Measurements from ENCODE around the gene DKK3.

Gene DKK3

DNA sequence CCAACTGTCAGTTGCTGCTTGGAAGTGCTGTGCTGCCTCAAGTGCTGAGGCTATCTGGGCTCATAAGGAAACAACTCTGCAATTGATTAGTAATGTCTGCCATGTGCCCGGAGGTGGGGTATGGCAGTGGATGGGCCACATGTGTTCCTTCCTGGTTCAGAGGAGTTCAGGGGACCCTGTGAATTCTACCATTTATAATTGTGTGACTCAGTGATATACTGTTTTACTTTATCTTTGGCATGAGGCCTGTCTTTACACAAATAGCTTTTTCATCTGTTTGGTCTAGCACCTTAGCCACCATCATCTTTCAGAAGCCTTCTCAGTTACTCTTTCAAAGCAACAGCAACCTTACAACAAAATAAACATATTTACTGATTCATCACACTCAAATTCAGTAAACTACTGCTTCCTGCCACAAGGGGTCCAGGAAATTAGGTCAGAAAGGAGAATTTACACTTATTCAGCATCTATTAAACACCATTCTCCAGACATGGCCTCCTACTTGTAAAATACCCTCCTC lies 20.9 kb downstream of the DKK3 start:
- no peak for TF ChIP-seq POLR2A (IDR thresholded peaks at IDR 0.05; ENCODE audit: low read depth, low read length)
- DNase-seq (ENCODE audit: insufficient read length, low spot score) (no peak), FAIRE-seq (no peak)

DNA sequence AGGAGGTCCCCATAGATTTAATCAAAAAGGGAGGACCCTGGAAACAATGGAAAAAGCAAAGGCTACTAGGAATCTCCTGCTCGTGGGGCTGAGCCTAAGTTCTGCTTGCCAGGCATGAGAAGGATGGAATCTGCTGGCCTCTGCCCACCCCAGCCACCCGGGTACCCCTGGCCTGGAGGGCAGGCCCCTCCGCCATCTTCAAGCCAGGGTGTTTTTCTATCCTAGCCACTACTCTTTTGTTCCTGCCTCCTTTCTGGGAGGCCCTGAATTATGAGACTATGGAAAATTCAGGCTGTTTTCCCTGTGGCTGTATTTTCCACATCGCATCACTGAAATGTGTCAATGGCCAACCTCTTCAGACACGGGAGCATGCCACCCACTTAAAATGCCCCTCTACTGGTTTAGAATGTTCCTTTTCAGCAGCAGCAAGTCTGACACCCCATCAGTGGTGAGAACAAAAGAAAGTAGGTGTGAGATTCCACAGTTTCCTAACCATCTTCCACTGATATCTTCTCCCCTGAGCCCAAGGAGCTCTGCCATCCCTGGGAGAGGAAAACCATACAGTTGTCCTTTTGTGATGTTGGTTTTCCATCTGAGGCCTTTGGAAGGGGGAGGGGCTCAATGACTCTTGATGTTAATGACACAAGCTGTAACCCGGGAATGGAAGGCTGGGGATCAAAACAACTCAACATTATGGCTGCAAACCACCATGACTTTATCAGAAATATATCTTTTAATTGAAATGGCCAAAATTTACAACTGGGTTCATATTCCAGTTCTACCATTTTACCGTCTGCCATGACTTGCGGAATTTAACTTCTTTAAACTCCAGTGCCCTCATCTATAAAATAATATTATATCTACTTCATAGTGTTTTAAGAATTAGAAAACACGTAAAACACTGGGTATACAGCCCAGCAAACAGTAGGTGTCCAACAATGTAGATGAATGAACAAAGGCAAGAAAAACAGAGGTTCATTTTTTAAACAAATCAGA lies 22.2 kb downstream of the DKK3 start:
- FAIRE-seq (no peak), DNase-seq (ENCODE audit: insufficient read length, low spot score) (no peak)
- no peak for TF ChIP-seq POLR2A (IDR thresholded peaks at IDR 0.05; ENCODE audit: low read depth, low read length)

DNA sequence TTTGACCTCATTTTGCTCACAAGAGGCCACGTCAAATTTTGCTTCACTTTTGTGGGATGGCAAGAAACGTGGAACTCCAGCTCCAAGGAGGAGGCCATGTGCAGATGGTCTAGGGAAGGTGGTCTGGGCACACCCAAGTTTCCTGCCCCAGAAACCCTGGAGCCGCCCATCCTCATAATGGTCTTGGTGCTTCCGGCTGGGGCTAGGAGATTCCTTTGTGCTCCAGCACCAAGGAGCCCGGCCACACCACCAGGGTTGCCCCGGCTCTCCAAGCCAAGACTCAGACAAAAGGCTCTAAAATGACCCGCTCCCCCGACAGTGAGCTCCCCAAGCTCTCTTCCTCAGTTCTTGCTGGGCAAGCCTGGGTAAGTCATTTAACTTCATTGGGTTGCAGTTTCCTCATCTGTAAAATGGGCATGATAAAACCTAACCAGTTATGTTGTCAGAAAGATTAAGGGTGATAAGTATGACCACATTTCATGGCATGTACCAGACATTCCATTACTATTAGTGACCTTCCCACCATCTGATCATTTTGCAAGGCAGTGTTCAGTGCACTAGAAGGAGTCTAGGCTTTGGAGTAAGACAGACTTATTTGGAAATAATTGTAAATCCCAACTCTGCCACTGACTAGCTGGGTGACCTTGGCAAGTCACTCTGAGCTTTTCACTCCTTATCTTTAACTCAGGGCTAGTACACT lies 23.3 kb downstream of the DKK3 start:
- FAIRE-seq, result no peak
- no peak for TF ChIP-seq POLR2A (IDR thresholded peaks at IDR 0.05; ENCODE audit: low read depth, low read length)
- DNase-seq (ENCODE audit: insufficient read length, low spot score), result no peak

DNA sequence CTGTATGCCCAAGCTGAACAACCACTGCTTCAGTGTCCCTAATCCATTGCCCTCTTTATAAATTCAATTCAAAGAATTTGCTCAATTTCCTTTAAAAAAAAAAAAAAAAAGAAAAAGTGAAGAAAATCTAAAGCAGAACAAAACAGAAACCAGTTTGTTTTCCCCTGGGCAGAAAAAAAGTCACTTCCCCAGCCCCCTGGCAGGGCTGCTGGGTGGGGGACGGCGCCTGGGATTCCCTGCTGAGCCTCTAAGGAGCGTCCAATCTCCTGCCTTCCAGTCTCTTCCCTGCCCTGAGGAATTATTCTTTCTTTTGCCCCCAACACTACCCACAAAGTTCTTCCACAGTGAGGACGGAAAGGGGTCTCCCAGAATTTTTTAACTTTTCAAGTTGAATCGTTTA lies 23.9 kb downstream of the DKK3 start:
- TF ChIP-seq POLR2A (IDR thresholded peaks at IDR 0.05; ENCODE audit: low read depth, low read length), result no peak
- DNase-seq (ENCODE audit: insufficient read length, low spot score), result no peak
- no peak for FAIRE-seq

DNA sequence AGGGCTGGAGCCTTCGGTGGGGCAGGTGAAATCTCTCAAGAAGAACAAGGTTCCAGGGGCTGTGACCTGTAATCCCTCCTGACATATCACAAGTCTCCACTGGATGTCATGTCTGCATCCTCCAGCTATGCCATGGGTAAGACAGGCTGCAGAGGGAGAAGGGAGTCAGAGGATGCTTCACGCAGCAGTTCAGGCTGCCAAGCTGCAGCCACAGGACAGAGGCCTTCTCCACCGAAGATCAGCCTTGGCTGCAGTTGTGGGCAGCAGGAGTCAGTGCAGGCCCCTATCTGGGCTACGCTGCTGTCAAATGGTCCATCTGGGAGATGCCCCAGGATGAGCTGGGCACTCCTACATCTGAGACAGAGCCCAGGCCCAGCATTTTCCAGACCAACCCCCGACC lies 25.0 kb downstream of the DKK3 start:
- FAIRE-seq (no peak), DNase-seq (ENCODE audit: insufficient read length, low spot score) (no peak)
- no peak for TF ChIP-seq POLR2A (IDR thresholded peaks at IDR 0.05; ENCODE audit: low read depth, low read length)

DNA sequence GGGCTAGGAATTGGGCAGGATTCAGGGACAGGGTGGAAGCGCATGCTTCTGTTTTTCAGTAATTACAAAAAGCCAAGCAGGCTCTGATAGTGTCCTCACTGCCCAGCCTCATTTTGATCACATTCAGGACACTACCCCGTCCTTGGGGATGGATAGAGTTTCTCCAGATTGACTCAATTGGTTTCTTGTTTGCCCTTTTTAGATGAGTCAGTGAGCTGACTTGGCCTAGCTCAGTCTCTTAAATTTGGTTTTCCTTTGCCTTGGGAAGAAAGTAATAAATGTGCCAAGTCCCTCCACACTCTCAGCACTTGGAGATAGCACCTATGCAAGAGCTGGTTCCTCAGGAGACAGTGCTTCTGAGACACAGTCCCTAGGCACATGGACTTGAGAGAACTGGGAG lies 25.5 kb downstream of the DKK3 start:
- TF ChIP-seq POLR2A (IDR thresholded peaks at IDR 0.05; ENCODE audit: low read depth, low read length), result no peak
- FAIRE-seq (no peak), DNase-seq (ENCODE audit: insufficient read length, low spot score) (no peak)

DNA sequence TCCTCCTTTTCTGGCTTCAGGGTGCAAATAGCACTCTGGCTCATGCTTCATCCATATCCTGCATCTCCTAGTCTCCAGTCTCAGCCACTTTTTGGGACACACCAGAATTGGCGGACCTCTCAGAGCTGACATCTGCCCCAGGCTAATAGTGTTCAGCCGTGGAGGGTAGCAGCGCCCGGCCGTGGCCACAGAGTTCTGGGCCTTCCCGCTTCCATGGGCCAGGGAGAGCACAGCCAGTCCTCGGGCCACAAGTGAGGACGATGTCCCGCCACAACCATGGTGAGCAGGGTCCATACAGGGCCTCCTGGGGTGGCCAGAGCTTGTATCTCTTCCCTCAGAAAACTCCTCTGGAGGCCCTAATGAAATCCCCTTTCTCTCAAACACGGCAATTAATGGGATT lies 26.0 kb downstream of the DKK3 start:
- no peak for TF ChIP-seq POLR2A (IDR thresholded peaks at IDR 0.05; ENCODE audit: low read depth, low read length)
- DNase-seq (ENCODE audit: insufficient read length, low spot score), result no peak
- no peak for FAIRE-seq

DNA sequence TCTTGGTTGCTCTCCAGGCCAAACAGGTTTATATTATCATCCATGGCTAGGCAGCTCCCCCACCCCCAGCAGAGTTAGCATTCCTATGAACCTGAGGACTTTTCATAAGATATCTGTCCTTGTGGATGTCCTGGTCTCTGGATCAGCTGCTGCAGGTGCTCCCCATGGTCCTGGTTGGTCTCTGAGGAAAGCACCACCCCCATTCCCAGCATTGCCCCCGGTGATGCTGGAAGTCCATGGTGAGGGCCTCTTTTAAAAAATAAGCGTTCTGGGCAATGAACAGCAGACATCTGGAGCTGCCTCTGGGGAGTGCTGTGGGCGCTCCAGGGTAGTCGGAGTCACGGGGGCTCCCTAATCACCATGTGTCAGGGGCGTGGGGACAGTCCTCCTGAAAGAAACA lies 26.6 kb downstream of the DKK3 start:
- DNase-seq (ENCODE audit: insufficient read length, low spot score), result no peak
- no peak for TF ChIP-seq POLR2A (IDR thresholded peaks at IDR 0.05; ENCODE audit: low read depth, low read length)
- FAIRE-seq, result no peak

DNA sequence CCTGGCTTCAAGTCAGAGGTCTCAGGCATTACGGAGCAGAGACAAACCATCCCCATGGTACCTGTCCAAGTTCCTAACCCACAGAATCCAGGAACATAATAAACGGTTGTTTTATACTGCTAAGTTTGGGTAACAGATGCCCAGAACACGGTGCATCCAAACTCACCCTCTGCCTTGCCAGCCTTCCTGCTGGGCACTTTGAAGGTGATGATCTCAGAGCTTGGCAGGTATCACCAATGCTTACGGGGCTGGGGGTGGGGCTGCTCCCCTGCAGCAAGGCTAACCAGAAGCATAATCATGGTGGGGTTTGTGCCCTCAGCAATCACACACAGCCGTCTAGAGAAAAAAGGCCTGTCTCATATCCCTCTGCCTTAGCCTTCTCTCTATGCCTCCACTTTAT lies 27.1 kb downstream of the DKK3 start:
- FAIRE-seq (no peak), DNase-seq (ENCODE audit: insufficient read length, low spot score) (no peak)
- TF ChIP-seq POLR2A (IDR thresholded peaks at IDR 0.05; ENCODE audit: low read depth, low read length), result no peak

DNA sequence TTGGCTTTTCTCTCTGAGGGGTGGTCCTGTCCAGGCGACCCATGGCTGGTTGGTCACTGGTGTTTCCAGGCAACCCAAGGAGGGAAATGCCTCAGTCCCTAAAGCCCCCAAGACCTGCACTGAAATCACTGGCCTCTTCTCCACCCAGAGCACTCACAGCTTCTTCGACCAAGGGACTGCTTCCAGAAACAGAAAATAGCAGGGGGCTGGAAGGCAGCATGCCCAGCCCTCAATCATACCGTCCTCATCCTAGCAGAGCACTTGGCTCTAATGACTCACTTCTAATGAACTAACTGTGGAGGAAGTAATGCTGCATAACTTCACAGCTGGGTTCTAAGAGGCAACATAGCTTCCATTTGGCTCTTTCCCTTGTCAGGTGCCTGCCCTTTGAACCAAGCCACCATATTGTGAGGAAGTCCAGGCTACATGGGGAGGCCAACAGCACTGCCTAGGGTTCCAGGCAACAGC lies 27.6 kb downstream of the DKK3 start:
- DNase-seq (ENCODE audit: insufficient read length, low spot score) (no peak), FAIRE-seq (no peak)
- no peak for TF ChIP-seq POLR2A (IDR thresholded peaks at IDR 0.05; ENCODE audit: low read depth, low read length)

DNA sequence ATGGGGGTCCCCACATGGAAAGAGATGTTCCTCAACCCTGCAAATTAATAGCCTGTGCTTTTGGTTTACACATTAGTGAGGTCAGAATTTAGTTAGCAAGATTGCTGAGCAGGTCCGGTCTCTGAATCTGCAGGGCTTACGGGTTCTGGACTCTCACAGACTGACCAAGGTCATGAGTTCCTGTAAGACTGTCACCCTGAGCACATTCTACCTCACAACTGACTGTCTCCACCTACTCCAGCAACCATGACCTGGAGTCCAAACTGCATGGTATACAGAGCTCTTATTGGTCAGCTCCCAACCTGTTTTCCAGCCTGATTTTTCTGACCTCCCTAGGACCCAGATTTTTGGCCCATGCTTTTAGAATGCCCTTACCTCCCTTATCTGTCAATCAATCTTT lies 28.2 kb downstream of the DKK3 start:
- DNase-seq (ENCODE audit: insufficient read length, low spot score) (no peak), FAIRE-seq (no peak)
- no peak for TF ChIP-seq POLR2A (IDR thresholded peaks at IDR 0.05; ENCODE audit: low read depth, low read length)

DNA sequence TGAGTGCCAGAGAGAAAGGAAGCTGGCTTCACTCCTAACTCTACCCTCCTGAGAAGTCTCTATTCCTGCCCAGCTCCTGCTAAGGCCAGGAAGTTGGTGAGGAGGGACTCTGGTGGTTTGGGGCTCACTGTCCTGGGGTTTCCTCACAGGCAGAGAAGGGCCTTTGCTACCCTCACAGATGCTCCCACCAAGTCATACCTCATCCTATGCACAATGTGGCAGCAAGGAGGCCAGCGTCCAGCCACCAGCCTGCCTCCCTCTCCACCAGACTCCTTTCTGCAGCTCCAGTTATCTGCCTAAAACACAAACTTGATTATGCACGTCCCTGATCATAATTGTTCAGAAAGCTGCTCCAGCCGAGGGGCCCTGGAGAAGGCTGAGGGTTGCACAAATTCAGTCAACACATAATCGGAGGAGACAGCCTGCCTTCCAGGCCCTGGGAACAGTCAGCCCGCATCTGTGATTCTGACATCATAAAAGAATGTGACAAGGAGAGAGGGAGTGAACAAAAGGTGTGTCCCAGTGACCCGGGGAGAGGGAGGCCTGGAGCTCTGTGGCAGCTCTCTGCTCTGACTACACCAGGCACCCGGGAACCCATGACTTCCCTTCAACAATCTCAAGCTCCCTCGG lies 28.8 kb downstream of the DKK3 start:
- TF ChIP-seq POLR2A (IDR thresholded peaks at IDR 0.05; ENCODE audit: low read depth, low read length), result 0 out of 2 replicates have a peak, but pooled peaks have one; percentile 2
- no peak for FAIRE-seq
- peak; percentile 44 for DNase-seq (ENCODE audit: insufficient read length, low spot score)

DNA sequence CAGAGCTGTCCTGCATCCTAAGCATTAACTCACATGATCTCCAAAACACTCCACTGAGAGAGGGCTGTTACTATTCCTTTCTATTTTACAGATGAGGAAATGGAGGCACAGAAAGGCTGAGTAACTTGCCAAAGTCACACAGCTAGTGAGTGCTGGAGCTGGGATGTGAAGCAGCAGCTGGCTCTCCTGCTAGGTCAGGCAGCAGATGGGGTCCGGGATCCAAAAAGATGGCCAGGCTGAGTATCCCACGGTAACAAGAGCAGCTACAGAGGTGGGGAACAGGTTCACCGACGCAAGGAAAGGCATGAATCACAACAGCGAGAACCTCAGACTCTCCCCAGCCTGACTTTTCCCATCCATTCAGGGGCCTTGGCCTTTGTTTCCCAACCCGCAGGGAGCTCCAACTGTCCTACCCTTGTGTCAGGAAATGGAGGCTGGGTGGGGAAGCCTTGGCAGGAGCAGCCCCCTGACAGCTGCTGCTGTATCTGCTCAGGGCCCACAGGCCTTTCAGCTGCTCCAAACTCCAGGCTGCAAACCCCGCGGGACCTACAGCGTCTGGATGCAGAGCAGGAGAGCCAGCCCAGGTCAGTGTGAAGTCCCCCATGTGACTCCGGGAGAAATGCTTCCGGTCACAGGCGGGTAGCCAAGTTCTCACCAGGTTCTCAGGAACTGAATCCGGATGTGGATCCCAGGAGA lies 29.5 kb downstream of the DKK3 start:
- no peak for FAIRE-seq
- 0 out of 2 replicates have a peak, but pooled peaks have one; percentile 6 for TF ChIP-seq POLR2A (IDR thresholded peaks at IDR 0.05; ENCODE audit: low read depth, low read length)
- DNase-seq (ENCODE audit: insufficient read length, low spot score), result no peak

All from H54 (cell line).